HG02763 (cell line): ENCODE results near the gene FAM133A.
A peak's percentile ranks its signal among the peaks of the same experiment; 100 is the strongest.

Experiments
- ATAC-seq: cut with Tn5 transposase; IDR thresholded peaks from one replicate; pipeline ENCODE4 v1.9.1; 2021; ENCODE audit warnings: mild to moderate bottlenecking, moderate library complexity; ENCODE audit not compliant: unreplicated experiment

The FAM133A gene

GRCh38 chrX:93673869-93674271 lies at the start of gene FAM133A:
Gene FAM133A, plus strand, starts transcription at chrX:93674206. Its CDS starts 35,214 bp downstream, at chrX:93709420.
- ATAC-seq: peak; percentile 9

GRCh38 chrX:93637591-93637990 lies 36.4 kb upstream of the FAM133A start:
- no peak for ATAC-seq

GRCh38 chrX:93649381-93649780 lies 24.6 kb upstream of the FAM133A start:
- no peak for ATAC-seq

- ATAC-seq: no peak
These were observed 13.4 kb upstream of the FAM133A start for GRCh38 chrX:93660575-93660974.

- peak; percentile 68 for ATAC-seq
These were observed 744 bp upstream of the FAM133A start, which contains the start of gene NAP1L3 for GRCh38 chrX:93673056-93673868. Gene NAP1L3, minus strand, starts transcription at chrX:93673578. Its CDS starts 274 bp downstream, at chrX:93673304.

- ATAC-seq: no peak
These were observed 22.0 kb downstream of the FAM133A start for GRCh38 chrX:93695981-93696380.

- no peak for ATAC-seq
These were observed 29.7 kb downstream of the FAM133A start for GRCh38 chrX:93703701-93704100.

- ATAC-seq: no peak
These were observed 37.1 kb downstream of the FAM133A start for GRCh38 chrX:93711076-93711475.

GRCh38 chrX:93741811-93742210 lies 67.8 kb downstream of the FAM133A start:
- no peak for ATAC-seq

- no peak for ATAC-seq
These were observed 86.2 kb downstream of the FAM133A start for GRCh38 chrX:93760163-93760562.
